Lower leg skin (tissue), 4 donors: Measurements from ENCODE around the gene KIF7. TPM values are rescaled to one million over a fixed set of nuclear protein-coding genes. Genes with fewer than 3 reads are reported as not detected.

ENCODE experiments used
- DNase-seq, 2 donors: peaks; one replicate each; pipeline ENCODE4 v3.0.0-alpha.2; 2019; ENCODE audit warnings: low spot score in 2 of 2
- H3K4me3 ChIP-seq: fragments of 200-600 bp; sonication (generic); 2 replicates; pipeline ENCODE4 v1.5.1; 2017; ENCODE audit warnings: mild to moderate bottlenecking, low read depth; ENCODE audit not compliant: poor library complexity, severe bottlenecking
- CTCF ChIP-seq, 3 donors: fragments of 450-650 bp; IDR thresholded peaks; one replicate each; pipeline ENCODE4 v1.5.1; 2016; ENCODE audit warnings: antibody characterized with exemption in 3 of 3, mild to moderate bottlenecking in 3 of 3, moderate library complexity in 2 of 3
- POLR2A ChIP-seq, 2 donors: fragments of 450-650 bp; IDR thresholded peaks; one replicate each; pipeline ENCODE4 v1.6.1; 2016 to 2017; ENCODE audit warnings: antibody characterized with exemption in 2 of 2, mild to moderate bottlenecking in 1 of 2, moderate library complexity in 1 of 2
- WGBS, 2 donors: methylation state at CpG; one replicate each; pipeline ENCODE4 v1.1.5; 2018; 5-methylcytosine and 5-hydroxymethylcytosine counted together
- intact Hi-C: fragments of 100-400 bp; cut with DNase I; formaldehyde crosslinking; loops from one replicate; pipeline ENCODE4 v1.15.0; 2023; ENCODE audit warnings: low total_unique reads
- total RNA-seq, 4 donors: library from RNA; depleted of rRNA; stranded (reverse); fragments of >200 nt; gene quantifications; one replicate each; pipeline ENCODE4 v1.1.0, GENCODE V29; 2016

KIF7 gene
- total RNA-seq, 4 donors from 2014 or later = 1.3 to 3.7 (median 1.9) TPM

DNA sequence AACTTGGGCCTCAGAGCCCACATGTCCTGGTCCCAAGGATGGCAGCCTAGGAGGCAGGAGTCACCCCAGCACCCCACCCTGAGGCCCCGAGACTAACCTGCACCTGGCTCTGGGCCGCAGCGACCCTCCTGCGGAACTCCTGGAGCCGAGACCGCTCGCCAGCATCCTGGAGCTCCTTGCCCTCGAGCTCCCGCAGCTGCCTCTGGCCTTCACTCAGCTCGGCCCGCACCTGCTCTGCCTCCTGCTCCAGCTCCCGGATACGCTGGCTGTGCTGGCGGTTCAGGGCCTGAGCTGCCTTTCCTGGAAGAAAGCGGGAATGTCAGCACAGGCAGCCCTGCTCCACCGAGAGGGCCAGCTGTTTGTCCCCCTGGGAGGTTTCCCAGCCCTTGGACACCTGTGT lies 13.2 kb downstream of the KIF7 start:
- WGBS, 2 donors = 91 to 93% methylated on average over 13 to 16 of the region's 16 CpGs
- intact Hi-C loops = no loop called here
- no peak for TF ChIP-seq CTCF (IDR thresholded peaks at IDR 0.05)
- no peak for TF ChIP-seq POLR2A (IDR thresholded peaks at IDR 0.05)
- DNase-seq = peak in 1 of 2 donors; percentile 63
- H3K4me3 ChIP-seq = no peak overlapping the region

DNA sequence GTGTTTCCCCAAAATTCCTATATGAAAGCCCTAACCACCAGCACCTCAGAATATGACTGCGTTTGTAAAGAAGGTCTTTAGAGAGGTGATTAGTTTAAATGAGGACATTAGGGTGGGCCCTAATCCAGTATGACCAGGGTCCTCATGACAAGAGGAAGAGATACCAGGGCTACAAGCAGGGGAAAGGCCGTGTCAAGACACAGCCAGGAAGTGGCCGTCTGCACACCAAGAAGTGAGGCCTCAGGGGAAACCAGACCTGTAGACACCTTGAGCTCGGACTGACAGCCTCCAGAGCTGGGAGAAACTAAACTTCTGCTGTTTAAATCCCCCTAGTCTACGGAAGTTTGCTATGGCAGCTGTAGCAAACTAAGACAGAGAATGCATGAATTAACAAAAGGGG lies 14.2 kb downstream of the KIF7 start:
- no peak overlapping the region for H3K4me3 ChIP-seq
- intact Hi-C loops = no loop called here
- peak in 1 of 2 donors; percentile 36 for DNase-seq
- WGBS, 2 donors = 80 to 95% methylated on average over 5 of the region's 5 CpGs
- TF ChIP-seq POLR2A (IDR thresholded peaks at IDR 0.05) (no peak), CTCF (IDR thresholded peaks at IDR 0.05) (no peak)

- no peak overlapping the region for H3K4me3 ChIP-seq
- no peak for DNase-seq
- no peak for TF ChIP-seq CTCF (IDR thresholded peaks at IDR 0.05)
- no peak for TF ChIP-seq POLR2A (IDR thresholded peaks at IDR 0.05)
- WGBS, 2 donors = 92 to 96% methylated on average over 5 of the region's 5 CpGs
- intact Hi-C loops = no loop called here
These were observed 15.0 kb downstream of the KIF7 start for GRCh38 chr15:89640245-89640644.

- WGBS, 2 donors = 92 to 94% methylated on average over 23 of the region's 23 CpGs
- peak in 1 of 2 donors; percentile 56 for DNase-seq
- H3K4me3 ChIP-seq = no peak overlapping the region
- TF ChIP-seq CTCF (IDR thresholded peaks at IDR 0.05) = no peak
- TF ChIP-seq POLR2A (IDR thresholded peaks at IDR 0.05) = no peak
- intact Hi-C loops = no loop called here
These were observed 21.7 kb downstream of the KIF7 start for GRCh38 chr15:89633585-89633984.

DNA sequence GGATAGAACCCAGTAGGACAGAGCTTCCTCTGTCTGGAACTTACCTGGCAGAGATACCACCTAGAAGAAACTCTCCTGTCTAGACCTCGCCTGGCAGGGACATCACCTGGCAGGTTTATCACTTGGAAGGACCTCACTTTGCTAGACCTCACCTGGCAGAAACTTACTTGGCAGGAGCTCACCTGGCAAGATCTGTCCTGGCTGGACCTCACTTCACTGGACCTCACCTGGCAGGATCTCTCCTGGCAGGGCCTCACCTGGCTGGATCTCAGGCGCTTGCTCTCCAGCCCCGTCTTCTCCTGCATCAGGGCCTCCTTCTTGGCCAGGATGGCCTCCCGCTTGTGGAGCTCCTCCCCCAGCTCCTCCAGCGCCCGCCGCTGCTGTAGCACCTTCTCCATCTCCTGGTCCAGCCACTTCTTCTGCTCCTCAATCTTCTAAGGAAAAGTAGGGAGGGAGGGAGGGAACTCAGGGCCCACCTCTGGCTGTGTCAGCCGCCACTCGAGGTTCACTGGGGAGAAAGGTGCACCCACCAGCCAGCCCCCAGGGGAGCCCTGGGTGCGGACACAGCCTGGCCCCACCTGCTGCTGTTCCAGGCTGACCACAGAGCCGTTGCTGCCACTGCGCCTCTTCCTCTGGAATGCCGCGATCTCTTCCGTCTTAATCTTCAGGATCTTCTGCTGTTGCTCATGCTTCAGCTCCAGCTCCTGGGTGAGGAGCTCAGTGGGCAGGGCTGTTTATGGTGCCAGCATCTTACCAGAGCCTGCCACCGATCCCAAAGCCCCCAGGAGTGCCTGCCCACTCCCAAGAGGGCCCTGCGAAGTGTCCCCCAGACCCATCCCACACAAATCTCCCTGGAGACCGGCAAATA lies 22.5 kb downstream of the KIF7 start:
- H3K4me3 ChIP-seq = no peak overlapping the region
- TF ChIP-seq CTCF (IDR thresholded peaks at IDR 0.05) (no peak), POLR2A (IDR thresholded peaks at IDR 0.05) (no peak)
- 92 to 97% methylated on average over 18 of the region's 18 CpGs for WGBS, 2 donors
- intact Hi-C loops = no loop called here
- DNase-seq = peak in 1 of 2 donors; percentile 48
